Cardiac muscle cell (in vitro differentiated cells and primary cell): ENCODE data around the gene APIP. TPM values are rescaled to one million over a fixed set of nuclear protein-coding genes. Genes with fewer than 3 reads are reported as not detected.
A peak's percentile ranks its signal among the peaks of the same experiment; 100 is the strongest.

Source experiments
- DNase-seq, 2 donors: peaks; one replicate each; pipeline versions ENCODE4 v3.0.0 to v3.0.0-alpha.2; 2010 to 2017; ENCODE audit warnings: low read depth in 1 of 2, low spot score in 1 of 2
- H3K27ac ChIP-seq: fragments of 200-600 bp; sonication (generic); 2 replicates; pipeline ENCODE4 v1.5.1; 2016
- H3K27me3 ChIP-seq: fragments of 200-600 bp; sonication (generic); 2 replicates; pipeline ENCODE4 v1.6.0; 2016; ENCODE audit warnings: control low read depth
- H3K36me3 ChIP-seq: fragments of 200-600 bp; sonication (generic); 2 replicates; pipeline ENCODE4 v1.5.1; 2016; ENCODE audit warnings: control low read depth
- H3K4me1 ChIP-seq: fragments of 200-600 bp; sonication (generic); 2 replicates; pipeline ENCODE4 v1.8.1; 2017; ENCODE audit warnings: low read depth, mild to moderate bottlenecking, mixed run types
- H3K4me3 ChIP-seq: fragments of 200-600 bp; sonication (generic); 2 replicates; pipeline ENCODE4 v1.5.1; 2016; ENCODE audit warnings: mild to moderate bottlenecking
- H3K9me3 ChIP-seq: fragments of 200-600 bp; sonication (generic); 2 replicates; pipeline ENCODE4 v1.5.1; 2017; ENCODE audit warnings: low read depth, mild to moderate bottlenecking, control low read depth
- polyA plus RNA-seq: library from polyadenylated mRNA; unstranded; fragments of >200 nt; fragmentation: Nextera tagmentation; extraction: Ambion mirVana; gene quantifications from 2 replicates; pipeline ENCODE4 v1.2.1, GENCODE V29; 2016
- total RNA-seq: library from RNA; depleted of rRNA; stranded (reverse); fragments of >200 nt; gene quantifications from 2 replicates; pipeline ENCODE4 v1.2.3, GENCODE V29; 2016
- TF ChIP-seq, protein P1 (sequence below): IDR thresholded peaks from 2 replicates; pipeline ENCODE4 v1.5.1; 2012; ENCODE audit warnings: low read depth, mild to moderate bottlenecking, low read length

The APIP gene, protein sequence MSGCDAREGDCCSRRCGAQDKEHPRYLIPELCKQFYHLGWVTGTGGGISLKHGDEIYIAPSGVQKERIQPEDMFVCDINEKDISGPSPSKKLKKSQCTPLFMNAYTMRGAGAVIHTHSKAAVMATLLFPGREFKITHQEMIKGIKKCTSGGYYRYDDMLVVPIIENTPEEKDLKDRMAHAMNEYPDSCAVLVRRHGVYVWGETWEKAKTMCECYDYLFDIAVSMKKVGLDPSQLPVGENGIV
- 15.2 and 18.3 TPM in 2 replicates for total RNA-seq
- 29.2 and 39.7 TPM in 2 replicates for polyA plus RNA-seq

- Histone ChIP-seq H3K4me1 (peaks cover 21% of the 10 kb centered on the region), H3K36me3 (no peaks in the 10 kb centered on the region), H3K27ac (peak within 1 kb of the TSS; percentile 95), H3K27me3 (no peaks in the 10 kb centered on the region), H3K4me3 (peak within 1 kb of the TSS; percentile 66), H3K9me3 (no peaks in the 10 kb centered on the region)
- peak; percentile 100 for DNase-seq
- TF ChIP-seq, protein P1, sequence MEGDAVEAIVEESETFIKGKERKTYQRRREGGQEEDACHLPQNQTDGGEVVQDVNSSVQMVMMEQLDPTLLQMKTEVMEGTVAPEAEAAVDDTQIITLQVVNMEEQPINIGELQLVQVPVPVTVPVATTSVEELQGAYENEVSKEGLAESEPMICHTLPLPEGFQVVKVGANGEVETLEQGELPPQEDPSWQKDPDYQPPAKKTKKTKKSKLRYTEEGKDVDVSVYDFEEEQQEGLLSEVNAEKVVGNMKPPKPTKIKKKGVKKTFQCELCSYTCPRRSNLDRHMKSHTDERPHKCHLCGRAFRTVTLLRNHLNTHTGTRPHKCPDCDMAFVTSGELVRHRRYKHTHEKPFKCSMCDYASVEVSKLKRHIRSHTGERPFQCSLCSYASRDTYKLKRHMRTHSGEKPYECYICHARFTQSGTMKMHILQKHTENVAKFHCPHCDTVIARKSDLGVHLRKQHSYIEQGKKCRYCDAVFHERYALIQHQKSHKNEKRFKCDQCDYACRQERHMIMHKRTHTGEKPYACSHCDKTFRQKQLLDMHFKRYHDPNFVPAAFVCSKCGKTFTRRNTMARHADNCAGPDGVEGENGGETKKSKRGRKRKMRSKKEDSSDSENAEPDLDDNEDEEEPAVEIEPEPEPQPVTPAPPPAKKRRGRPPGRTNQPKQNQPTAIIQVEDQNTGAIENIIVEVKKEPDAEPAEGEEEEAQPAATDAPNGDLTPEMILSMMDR, result no peak
These were observed at the start of gene APIP, which contains the start of gene PDHX for GRCh38 chr11:34916015-34916842. TSS of gene APIP (minus strand) at chr11:34916379. CDS start at chr11:34916284, 95 bp downstream. TSS of gene PDHX (plus strand) at chr11:34916618. CDS start at chr11:34916656, 38 bp downstream.

- no peaks in the 10 kb centered on the region for H3K9me3 ChIP-seq
- peaks cover 27% of the 10 kb centered on the region for H3K36me3 ChIP-seq
- H3K4me3 ChIP-seq, result no peak overlapping the region
- H3K27ac ChIP-seq, result no peak overlapping the region
- no peaks in the 10 kb centered on the region for H3K27me3 ChIP-seq
- DNase-seq, result no peak
- H3K4me1 ChIP-seq, result peaks cover 5% of the 10 kb centered on the region
- TF ChIP-seq, protein P1, result no peak
These were observed 48.6 kb upstream of the APIP start for GRCh38 chr11:34964610-34965331.

GRCh38 chr11:34963351-34963750 lies 47.2 kb upstream of the APIP start:
- Histone ChIP-seq H3K4me1 (peaks cover 5% of the 10 kb centered on the region), H3K27ac (no peak overlapping the region), H3K4me3 (no peak overlapping the region), H3K27me3 (no peaks in the 10 kb centered on the region), H3K9me3 (no peaks in the 10 kb centered on the region), H3K36me3 (peaks cover 21% of the 10 kb centered on the region)
- DNase-seq, result no peak
- TF ChIP-seq, protein P1, result no peak

GRCh38 chr11:34962034-34962433 lies 45.9 kb upstream of the APIP start:
- Histone ChIP-seq H3K9me3 (no peaks in the 10 kb centered on the region), H3K36me3 (peaks cover 16% of the 10 kb centered on the region), H3K4me1 (peaks cover 5% of the 10 kb centered on the region), H3K4me3 (no peak overlapping the region), H3K27ac (no peak overlapping the region), H3K27me3 (no peaks in the 10 kb centered on the region)
- TF ChIP-seq, protein P1, result no peak
- no peak for DNase-seq

DNA sequence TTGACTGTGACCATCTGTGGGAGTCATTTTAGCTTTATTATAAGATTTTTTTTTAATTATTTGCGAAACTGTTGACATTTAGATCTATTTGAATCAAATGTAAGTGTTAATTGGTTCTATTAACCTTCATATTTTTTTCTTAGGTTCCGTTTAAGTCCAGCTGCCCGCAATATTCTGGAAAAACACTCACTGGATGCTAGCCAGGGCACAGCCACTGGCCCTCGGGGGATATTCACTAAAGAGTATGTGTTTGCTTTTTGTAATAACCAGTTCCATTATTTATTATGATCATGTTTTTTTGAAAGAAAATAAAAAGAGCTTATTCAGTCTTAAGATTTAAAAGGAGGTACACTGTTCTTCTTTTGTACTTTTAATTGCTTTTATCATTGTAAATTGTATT lies 44.1 kb upstream of the APIP start:
- H3K27me3 ChIP-seq, result no peaks in the 10 kb centered on the region
- DNase-seq, result peak in 1 of 2 donors; percentile 4
- H3K27ac ChIP-seq, result no peak overlapping the region
- H3K4me1 ChIP-seq, result peaks cover 5% of the 10 kb centered on the region
- no peaks in the 10 kb centered on the region for H3K9me3 ChIP-seq
- peaks cover 7% of the 10 kb centered on the region for H3K36me3 ChIP-seq
- TF ChIP-seq, protein P1, result no peak
- no peak overlapping the region for H3K4me3 ChIP-seq
